ENCODE results near the gene TXNRD2.

Gene TXNRD2

DNA sequence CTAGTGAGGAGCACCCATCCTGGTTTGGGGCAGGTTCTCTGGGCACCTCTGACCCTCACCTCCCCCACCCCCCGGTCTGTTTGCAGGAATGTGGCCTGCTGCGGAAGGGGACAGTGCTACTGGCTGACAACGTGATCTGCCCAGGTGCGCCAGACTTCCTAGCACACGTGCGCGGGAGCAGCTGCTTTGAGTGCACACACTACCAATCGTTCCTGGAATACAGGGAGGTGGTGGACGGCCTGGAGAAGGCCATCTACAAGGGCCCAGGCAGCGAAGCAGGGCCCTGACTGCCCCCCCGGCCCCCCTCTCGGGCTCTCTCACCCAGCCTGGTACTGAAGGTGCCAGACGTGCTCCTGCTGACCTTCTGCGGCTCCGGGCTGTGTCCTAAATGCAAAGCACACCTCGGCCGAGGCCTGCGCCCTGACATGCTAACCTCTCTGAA, 26.9 kb upstream of the TXNRD2 start:
- TF ChIP-seq, protein P1, sequence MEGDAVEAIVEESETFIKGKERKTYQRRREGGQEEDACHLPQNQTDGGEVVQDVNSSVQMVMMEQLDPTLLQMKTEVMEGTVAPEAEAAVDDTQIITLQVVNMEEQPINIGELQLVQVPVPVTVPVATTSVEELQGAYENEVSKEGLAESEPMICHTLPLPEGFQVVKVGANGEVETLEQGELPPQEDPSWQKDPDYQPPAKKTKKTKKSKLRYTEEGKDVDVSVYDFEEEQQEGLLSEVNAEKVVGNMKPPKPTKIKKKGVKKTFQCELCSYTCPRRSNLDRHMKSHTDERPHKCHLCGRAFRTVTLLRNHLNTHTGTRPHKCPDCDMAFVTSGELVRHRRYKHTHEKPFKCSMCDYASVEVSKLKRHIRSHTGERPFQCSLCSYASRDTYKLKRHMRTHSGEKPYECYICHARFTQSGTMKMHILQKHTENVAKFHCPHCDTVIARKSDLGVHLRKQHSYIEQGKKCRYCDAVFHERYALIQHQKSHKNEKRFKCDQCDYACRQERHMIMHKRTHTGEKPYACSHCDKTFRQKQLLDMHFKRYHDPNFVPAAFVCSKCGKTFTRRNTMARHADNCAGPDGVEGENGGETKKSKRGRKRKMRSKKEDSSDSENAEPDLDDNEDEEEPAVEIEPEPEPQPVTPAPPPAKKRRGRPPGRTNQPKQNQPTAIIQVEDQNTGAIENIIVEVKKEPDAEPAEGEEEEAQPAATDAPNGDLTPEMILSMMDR (IDR thresholded peaks at IDR 0.05): no peak

DNA sequence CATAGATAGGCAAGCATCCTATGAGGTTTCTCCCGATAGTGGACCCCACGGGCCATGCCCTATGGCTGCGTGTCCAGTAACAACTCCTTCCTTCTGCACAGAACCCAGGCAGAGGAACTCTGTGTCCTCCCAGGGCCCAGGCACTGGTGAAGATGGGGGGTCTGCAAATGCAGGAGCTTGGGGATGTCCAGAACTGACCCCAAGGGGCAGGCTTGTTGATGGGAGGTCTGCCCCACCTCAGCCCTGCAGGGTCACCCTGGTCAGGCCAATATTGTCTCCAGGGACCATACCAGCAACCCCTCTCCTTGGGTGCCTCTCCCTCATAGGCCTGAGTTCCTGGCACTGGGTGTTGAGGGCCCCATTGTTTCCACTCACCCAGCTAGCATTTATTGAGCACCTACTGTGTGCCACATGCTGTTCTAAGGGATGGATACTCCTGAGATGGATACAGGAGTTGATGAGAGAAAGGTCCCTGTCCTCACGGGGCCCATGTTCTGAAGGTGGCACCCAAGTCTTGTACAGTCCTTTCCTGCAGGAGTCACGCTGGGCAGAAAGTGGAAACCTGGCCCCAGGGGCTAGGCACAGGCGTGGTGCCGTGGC, 26.3 kb upstream of the TXNRD2 start:
- TF ChIP-seq, protein P1 (IDR thresholded peaks at IDR 0.05): no peak

DNA sequence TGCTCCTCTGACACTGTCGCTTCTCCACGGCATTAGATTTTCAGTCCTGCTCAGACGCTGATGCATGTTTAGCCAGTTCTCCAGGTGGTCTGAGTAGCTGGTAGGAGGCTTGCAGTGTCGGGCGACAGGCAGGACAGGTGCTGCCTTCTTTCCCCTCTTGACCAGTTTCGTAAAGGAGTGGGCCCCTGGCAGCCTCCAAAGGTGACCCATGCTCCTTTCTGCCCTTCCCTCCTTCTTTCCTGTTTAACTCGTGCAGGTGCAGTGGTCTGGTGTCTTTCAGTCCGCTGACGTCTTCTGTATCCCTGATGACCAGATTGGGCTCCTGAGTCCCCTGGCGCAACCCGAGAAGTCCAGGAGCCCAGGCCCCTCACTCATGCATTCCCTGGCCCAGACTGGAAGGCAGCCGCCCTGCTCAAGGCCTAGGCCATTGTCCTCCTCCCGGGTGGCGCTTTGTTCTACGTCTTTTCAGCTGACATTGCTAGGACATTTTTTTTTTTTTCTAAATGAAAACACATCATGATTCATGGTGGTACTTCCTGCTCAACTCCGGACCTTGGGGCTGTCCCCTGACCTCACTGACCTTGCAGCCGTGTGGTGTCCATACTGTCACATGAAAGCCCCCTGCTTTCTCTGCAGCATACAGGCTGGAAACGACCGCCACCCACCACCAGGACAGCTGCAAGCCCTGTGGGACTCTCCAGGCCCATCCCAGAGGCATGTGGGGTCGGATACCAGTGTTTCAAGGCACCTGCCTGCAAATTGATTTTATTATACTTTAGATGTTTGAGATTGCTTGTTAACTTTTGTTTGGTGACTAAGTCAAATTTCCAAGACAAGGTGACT, 25.5 kb upstream of the TXNRD2 start:
- TF ChIP-seq, protein P1 (IDR thresholded peaks at IDR 0.05): no peak

DNA sequence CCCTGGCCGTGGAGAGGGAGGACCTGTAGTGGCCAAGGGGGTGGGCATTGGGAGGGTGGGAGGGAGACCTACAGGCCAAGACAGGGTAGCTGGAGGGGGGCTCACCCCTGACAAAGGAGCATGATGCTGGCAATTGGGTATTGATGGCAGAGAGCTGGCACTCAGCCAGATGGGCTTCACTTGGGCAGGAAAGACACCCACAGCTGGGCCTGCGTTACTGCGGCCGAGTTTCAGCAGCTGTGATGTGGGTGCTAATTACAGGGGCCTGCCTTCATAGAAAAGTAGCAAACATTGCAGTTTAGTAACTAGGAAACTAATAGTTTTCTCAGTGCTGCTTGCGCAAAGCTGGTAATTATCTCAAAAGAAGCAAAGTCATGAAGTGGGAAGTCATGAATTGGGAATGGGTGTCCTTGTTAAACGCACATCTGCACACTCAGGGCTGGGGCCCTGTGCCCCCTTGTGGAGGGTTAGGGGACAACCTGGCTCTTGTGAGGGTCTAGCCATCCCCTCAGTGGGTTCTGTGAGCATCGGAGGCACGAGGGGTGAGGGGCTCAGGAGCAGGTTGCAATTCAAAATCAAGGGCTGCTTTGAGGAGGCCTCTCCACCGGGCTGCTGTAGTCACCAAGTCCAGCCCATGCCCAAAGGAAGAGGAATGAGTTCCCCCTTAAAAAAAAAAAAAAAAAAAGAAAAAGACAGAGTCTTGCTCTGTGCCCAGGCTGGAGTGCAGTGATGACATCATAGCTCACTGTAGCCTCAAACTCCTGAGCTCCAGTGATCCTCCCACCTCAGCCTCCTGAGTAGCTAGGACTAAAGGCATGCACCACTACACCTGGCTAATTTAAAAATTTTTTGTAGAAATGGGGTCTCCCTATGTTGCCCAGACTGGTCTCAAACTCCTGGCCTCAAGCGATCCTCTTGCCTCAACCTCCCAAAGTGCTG, 24.4 kb upstream of the TXNRD2 start:
- TF ChIP-seq, protein P1 (IDR thresholded peaks at IDR 0.05): peak; percentile 40; the same call in 1 of the 2 replicates

DNA sequence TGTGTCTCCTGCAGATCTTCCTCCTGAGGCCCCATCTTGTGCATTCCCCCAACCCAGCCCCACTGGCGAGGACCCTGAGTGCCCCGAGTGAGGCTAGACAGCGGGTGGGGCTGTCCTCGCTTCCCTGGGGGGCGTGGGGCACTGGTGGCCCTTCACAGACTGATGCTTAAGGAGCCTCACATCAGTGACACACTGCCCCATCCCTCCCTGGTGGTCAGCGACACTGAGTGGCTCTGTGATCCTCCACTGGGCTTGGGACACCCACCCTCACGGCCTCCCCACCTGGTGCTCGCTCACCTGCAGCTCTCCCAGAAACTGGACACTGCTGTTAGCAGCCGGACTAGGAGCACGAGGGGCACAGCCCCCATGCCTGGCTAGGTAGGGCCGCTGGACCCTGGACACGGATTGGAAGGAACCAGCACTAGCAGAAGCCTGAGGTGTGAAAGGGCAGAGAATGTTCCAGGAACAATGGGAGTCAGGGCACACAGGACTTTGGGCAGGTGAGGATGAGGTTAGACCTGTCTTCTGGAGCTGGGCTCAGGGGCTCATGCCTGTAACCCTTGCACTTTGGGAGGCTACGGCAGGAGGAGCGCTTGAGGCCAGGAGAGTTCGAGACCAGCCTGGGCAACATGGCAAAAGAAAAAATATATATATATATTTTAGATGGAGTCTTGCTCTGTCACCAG, 23.2 kb upstream of the TXNRD2 start:
- TF ChIP-seq, protein P1 (IDR thresholded peaks at IDR 0.05): no peak

DNA sequence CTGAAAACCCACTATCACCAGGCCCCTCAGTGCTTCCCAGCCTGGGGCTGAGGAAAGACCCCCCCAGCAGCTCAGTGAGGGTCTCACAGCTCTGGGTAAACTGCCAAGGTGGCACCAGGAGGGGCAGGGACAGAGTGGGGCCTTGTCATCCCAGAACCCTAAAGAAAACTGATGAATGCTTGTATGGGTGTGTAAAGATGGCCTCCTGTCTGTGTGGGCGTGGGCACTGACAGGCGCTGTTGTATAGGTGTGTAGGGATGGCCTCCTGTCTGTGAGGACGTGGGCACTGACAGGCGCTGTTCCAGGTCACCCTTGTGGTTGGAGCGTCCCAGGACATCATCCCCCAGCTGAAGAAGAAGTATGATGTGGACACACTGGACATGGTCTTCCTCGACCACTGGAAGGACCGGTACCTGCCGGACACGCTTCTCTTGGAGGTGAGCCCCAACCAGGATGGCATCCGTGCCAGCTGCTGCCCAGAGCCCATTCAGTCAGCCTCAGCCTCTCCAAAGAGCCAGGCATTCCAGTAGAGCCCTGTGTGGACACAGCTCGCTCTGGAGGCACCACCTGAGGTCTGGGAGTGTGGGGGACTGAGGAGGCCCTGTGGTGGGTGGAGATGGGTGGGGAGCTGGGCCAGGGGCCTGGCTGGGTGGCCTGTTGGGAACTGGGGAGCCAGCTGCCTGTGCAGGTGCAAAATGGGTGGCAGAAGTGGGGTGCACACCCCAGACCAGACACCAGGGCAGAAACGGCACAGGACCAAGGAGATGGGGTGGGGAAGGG, 22.4 kb upstream of the TXNRD2 start:
- TF ChIP-seq, protein P1 (IDR thresholded peaks at IDR 0.05): no peak
